ENCODE data around the gene BMP6. TPM values are rescaled to one million over a fixed set of nuclear protein-coding genes. Genes with fewer than 3 reads are reported as not detected.

Gene BMP6
- total and polyA plus RNA-seq, 2 donors (not counting 3 experiments of a cell fraction or from before 2014, with no cell fraction given), result 221 to 276 TPM

GRCh38 chr6:7731294-7731693 lies 5.4 kb downstream of the BMP6 start:
- peak; percentile 67 for DNase-seq (ENCODE audit: low read depth, low spot score)
- dilution Hi-C loops (cut with MboI; ENCODE audit: extremely low pct_ligation_motif_present, low sequenced_read_pairs), result no loop called here
- H4K20me1 ChIP-seq (replicated peaks; ENCODE audit: control insufficient read depth, extremely low read depth, insufficient read depth, low read length), result no peaks in the 10 kb centered on the region
- intact Hi-C loops (cut with micrococcal nuclease), result loop anchor here (1.0 to 5.0 kb wide), 2 partner anchors 269 to 351 kb away; no protein-coding TSS in a partner anchor
- peak overlapping the region; percentile 97 for H3K9ac ChIP-seq (replicated peaks; ENCODE audit: extremely low read depth, insufficient read depth, low read length)
- TF ChIP-seq POLR2AphosphoS5 (IDR thresholded peaks at IDR 0.05; ENCODE audit: insufficient read depth, low read depth, low read length) (no peak), POLR2A (IDR thresholded peaks at IDR 0.05; ENCODE audit: low read depth, low read length) (peak; percentile 38)
- ChIA-PET POLR2A (no interaction called here), CTCF (interaction anchor here (0.8 to 3.9 kb wide), 6 partner anchors 9 to 371 kb away, joined by 3 to 17 read pairs (median 4); partner anchors contain the start of gene EEF1E1)
- no peaks in the 10 kb centered on the region for H3K27me3 ChIP-seq (ENCODE audit: control insufficient read depth in 2 of 2, insufficient read depth in 2 of 2, low read length in 2 of 2)
- peaks cover 24 to 35% of the 10 kb centered on the region in 2 experiments for H3K36me3 ChIP-seq (ENCODE audit: control insufficient read depth in 2 of 2, extremely low read depth in 1 of 2, insufficient read depth in 2 of 2, low read length in 2 of 2)
- H3K4me2 ChIP-seq (ENCODE audit: insufficient read depth, low read length), result peak overlapping the region; percentile 91
- H3K4me3 ChIP-seq (replicated peaks in 1 of 3; ENCODE audit: insufficient read depth in 1 of 3, low read depth in 1 of 3, low read length in 3 of 3), result peak overlapping the region in 2 of 3 experiments; percentile 70 to 94
- H3K9me3 ChIP-seq (replicated peaks; ENCODE audit: control insufficient read depth, insufficient read depth, low read length), result no peaks in the 10 kb centered on the region
- H3K9me1 ChIP-seq (replicated peaks; ENCODE audit: control insufficient read depth, extremely low read depth, insufficient read depth, low read length), result no peaks in the 10 kb centered on the region
- peaks cover 66% of the 10 kb centered on the region for H3K4me1 ChIP-seq (ENCODE audit: control insufficient read depth, extremely low read depth, insufficient read depth, low read length)
- peak overlapping the region; percentile 76 for H3K27ac ChIP-seq (ENCODE audit: insufficient read depth, low read depth, low read length)
- peaks cover 98% of the 10 kb centered on the region for H3K79me2 ChIP-seq (ENCODE audit: control insufficient read depth, insufficient read depth, low read length)
- FAIRE-seq, result no peak
- H2AFZ ChIP-seq (ENCODE audit: low read depth, low read length), result no peak overlapping the region
- BruUV-seq (replicated peaks), result TSS peak; percentile 5

DNA sequence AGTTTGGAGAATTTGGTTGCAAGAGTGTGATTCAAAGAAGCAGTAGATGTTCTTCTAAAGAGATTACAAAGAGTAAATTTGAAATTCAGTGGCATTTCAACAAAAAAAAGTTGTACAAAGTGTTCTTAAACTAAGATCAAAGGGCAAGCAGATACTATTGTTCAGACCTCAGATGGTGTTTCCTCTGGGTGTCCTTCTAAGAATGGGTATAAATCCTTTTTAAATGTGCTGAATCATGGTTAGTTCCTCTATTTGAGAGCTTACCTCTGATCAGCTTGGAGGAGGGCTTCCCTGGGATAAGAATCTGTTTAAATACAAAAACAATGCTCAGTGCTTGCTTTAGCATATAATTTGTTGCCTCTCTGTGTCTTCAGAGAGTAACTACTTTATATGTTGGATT lies 6.3 kb downstream of the BMP6 start:
- dilution Hi-C loops (cut with MboI; ENCODE audit: extremely low pct_ligation_motif_present, low sequenced_read_pairs), result no loop called here
- no peak overlapping the region for H2AFZ ChIP-seq (ENCODE audit: low read depth, low read length)
- no peaks in the 10 kb centered on the region for H3K27me3 ChIP-seq (ENCODE audit: control insufficient read depth in 2 of 2, insufficient read depth in 2 of 2, low read length in 2 of 2)
- peak overlapping the region; percentile 97 for H3K9ac ChIP-seq (replicated peaks; ENCODE audit: extremely low read depth, insufficient read depth, low read length)
- no peaks in the 10 kb centered on the region for H4K20me1 ChIP-seq (replicated peaks; ENCODE audit: control insufficient read depth, extremely low read depth, insufficient read depth, low read length)
- peak; percentile 37 for FAIRE-seq
- peak; percentile 78 for DNase-seq (ENCODE audit: low read depth, low spot score)
- peaks cover 98% of the 10 kb centered on the region for H3K79me2 ChIP-seq (ENCODE audit: control insufficient read depth, insufficient read depth, low read length)
- peaks cover 71% of the 10 kb centered on the region for H3K4me1 ChIP-seq (ENCODE audit: control insufficient read depth, extremely low read depth, insufficient read depth, low read length)
- no TSS peak for BruUV-seq (replicated peaks)
- intact Hi-C loops (cut with micrococcal nuclease), result loop anchor here (5.0 kb wide), 1 partner anchor 350 kb away; no protein-coding TSS in a partner anchor
- H3K9me1 ChIP-seq (replicated peaks; ENCODE audit: control insufficient read depth, extremely low read depth, insufficient read depth, low read length), result no peaks in the 10 kb centered on the region
- ChIA-PET POLR2A (interaction anchor here (0.7 kb wide), 1 partner anchor 33 kb away, joined by 5 read pairs; no protein-coding TSS in a partner anchor), CTCF (interaction anchor here (0.6 to 1.8 kb wide), 5 partner anchors 9 to 327 kb away, joined by 3 to 12 read pairs (median 3); no protein-coding TSS in a partner anchor)
- H3K4me2 ChIP-seq (ENCODE audit: insufficient read depth, low read length), result peak overlapping the region; percentile 91
- TF ChIP-seq JUN (IDR thresholded peaks at IDR 0.05; ENCODE audit: borderline replicate concordance, insufficient read depth, insufficient read length, low read depth) (no peak), GATA2 (IDR thresholded peaks at IDR 0.05; ENCODE audit: insufficient read depth, insufficient read length, low read depth, low read length) (peak; percentile 63), POLR2A (IDR thresholded peaks at IDR 0.05; ENCODE audit: low read depth, low read length) (peak; percentile 72)
- peaks cover 28 to 38% of the 10 kb centered on the region in 2 experiments for H3K36me3 ChIP-seq (ENCODE audit: control insufficient read depth in 2 of 2, extremely low read depth in 1 of 2, insufficient read depth in 2 of 2, low read length in 2 of 2)
- peak overlapping the region in 1 of 3 experiments; percentile 94 for H3K4me3 ChIP-seq (replicated peaks in 1 of 3; ENCODE audit: insufficient read depth in 1 of 3, low read depth in 1 of 3, low read length in 3 of 3)
- H3K9me3 ChIP-seq (replicated peaks; ENCODE audit: control insufficient read depth, insufficient read depth, low read length), result no peaks in the 10 kb centered on the region
- peak overlapping the region; percentile 76 for H3K27ac ChIP-seq (ENCODE audit: insufficient read depth, low read depth, low read length)

Measured in endothelial cell of umbilical vein (primary cell).